GM19240 (cell line): Measurements from ENCODE around the gene BAZ2A.

Experiments
- DNase-seq: peaks from one replicate; pipeline ENCODE4 v3.0.0; 2011; ENCODE audit warnings: low spot score; ENCODE audit not compliant: insufficient read length

Gene BAZ2A

DNA sequence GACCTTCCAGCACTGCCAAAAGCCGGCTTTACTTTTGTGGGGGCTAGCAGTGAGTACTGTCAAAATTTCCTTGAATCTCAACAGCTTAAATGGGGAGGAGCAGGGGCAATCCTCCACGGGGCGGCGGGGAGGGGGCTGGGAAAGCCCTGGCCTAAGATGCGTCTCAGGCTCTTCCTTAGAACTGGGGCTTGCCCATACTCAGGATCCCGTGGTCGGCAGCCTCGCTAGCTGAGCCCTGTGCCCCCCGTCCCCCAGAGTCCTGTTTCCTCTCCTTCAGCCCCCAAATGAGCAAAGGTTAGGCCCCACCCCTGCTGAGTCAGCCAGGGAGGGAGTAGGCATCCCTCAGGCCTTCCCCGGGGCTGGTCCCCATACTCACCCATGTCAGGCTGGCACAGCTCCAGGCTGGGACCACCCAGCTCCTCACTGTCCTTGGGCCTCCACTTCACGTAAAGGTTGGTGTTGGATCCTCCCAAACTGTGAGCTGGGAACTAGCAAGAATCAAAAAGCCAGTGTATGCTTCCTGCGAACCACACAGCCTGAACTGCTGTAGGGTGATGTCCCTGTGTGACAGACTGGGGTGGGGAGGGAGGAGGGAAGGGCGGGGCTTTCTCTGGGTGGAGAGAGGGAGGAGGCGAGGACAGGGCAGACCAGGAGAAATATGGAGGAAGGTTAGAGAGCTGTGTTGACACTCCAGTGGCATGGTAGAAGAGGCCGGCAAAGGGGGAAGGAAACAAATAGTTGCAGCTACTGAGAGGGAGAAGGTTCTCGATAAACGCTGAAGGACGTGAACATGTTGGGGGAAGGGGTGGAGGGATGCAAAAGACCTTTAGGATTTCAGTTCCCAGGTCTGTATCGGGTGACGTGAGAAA is 5.9 kb upstream of the BAZ2A start:
- DNase-seq = peak; percentile 53

DNA sequence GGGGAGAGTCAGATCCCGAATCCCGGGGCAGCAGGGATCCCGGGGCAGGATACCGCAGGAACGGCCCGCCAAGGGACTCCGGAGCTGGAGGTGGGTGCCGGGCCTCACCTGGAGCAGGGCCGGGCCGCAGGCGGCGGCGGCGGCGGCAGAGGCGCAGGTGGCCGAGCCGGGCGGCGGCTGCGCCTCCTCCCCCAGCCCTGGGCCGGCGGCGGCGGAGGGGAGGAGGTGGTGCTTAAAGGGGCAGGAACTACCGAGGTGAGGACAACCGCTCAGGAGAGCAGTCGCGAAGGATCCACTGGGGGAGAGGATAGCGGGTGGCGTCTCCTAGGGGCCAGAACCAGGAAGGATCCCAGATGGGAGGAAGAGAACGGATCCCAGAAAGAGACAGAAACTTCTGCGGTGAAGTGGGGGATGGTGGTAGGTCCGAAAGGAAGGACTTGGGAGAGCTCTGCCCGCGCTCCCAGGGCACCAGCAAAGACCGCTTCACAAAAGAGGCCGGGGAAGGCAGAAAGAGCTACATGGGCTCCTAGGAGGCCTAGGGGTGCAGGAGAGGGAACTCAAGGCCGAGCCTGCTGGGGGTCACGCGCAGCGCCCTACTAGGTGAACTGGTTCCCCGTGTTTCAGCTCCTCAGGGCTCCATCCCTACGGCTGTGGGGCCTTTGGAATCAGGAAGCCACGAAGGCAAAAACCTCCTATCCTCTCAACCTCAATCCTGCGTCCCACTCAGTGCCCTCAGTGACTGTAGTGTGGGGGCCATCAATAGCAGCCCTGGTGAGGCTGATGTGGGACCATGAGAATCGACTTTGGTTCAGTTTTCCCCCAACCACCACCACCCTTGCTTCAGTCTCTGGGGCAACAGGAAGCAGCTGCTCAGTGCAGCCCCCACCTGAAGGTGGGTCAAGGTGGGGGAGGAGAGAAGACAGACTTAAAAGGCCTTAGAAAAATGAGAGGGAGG is 5.0 kb upstream of the BAZ2A start:
- no peak for DNase-seq

DNA sequence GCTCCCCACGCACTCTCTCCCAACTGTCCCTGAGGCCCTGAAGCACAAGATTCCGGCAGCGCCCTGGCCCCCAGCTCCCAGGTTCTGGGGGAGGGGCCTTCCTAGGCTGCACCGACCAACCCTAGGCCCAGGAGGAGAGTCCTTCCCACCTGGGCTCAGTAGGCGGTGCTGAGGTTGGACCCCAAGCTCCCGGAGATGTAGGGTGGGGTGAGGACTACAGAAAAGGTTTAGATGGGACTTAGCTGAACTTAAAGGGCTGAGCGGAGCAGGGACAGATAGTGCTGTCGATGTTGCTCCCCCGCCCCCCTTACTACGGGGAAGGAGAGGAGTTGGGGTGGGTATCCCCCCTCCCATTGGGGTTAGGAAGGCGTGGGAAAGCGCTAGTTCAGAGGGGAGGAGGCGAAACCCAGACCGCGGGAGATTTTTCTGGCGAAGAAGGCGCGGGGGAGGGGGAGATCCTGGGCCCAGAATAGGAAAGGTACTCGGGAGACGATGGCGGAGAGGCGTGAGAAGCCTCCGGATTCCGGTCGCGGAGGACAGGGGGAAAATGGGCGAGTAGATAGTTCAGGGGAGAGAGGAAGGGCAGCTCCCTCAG is 4.2 kb upstream of the BAZ2A start:
- DNase-seq = no peak

DNA sequence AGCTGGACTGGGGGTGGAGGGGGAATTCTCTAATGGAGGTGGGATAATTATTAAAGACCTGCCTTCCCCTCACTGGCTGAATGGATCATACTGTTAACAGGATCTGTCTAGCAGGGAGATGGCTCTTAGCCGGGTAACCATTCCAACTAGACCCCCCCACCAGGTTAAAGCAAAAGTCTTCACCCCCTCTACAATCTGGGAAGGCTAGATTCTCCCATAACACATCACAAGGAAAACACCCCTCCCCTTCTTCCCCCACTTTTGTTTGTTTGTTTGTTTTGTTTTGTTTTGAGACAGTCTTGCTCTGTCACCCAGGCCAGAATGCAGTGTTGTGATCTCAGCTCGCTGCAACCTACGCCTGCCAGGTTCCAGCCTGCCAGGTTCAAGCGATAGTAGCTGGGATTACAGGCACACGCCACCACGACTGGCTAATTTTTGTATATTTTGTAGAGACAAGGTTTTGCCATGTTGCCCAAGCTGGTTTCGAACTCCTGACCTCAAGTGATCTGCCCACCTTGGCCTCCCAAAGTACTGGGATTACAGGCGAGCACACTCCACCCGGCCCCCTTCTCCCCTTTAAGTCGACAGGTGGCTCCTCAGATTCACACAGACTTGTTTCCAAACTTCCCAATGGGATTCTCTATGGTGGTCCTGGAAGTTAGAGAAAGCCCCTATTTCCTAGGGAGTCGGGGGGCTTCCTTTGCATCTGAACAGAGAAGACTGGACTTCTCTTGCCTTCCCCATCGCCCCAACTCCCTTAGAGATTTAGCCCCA is 3.5 kb upstream of the BAZ2A start:
- DNase-seq = no peak

DNA sequence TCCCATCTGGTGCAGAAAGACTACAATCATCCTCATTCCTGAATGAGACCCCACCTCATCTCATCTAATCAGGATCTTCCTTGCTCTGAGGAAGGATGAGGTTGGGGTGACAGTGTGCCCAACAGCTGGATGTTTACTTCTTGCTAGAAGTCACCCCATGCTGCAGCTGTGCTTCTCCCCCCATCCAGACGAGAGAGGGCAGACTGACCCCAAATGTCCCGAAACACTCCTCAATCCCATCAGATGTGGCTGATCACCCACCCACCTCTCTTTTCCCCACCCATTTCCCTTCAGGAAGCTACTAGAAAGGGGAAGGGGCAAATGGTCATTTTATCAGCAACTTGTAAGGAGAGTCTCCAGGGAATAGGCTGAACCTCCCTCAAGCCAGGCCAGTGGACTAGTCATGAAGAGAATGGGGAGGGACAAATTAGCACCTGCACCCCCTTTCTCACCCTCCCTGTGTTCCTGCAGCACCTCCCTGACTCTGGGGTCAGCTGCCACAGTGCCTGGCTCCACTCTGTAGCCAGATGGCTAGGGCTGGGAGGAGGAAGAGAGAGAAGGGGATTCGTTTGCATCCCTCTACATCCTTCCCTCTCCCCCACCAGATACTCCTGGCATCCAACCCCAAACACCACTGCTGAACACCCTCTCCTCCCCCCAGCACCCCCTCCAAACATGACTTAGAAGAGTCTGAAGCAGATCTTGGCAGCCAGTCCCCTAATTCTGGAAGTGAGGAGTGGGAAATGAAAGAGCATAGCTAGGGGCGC is 2.8 kb upstream of the BAZ2A start:
- no peak for DNase-seq

DNA sequence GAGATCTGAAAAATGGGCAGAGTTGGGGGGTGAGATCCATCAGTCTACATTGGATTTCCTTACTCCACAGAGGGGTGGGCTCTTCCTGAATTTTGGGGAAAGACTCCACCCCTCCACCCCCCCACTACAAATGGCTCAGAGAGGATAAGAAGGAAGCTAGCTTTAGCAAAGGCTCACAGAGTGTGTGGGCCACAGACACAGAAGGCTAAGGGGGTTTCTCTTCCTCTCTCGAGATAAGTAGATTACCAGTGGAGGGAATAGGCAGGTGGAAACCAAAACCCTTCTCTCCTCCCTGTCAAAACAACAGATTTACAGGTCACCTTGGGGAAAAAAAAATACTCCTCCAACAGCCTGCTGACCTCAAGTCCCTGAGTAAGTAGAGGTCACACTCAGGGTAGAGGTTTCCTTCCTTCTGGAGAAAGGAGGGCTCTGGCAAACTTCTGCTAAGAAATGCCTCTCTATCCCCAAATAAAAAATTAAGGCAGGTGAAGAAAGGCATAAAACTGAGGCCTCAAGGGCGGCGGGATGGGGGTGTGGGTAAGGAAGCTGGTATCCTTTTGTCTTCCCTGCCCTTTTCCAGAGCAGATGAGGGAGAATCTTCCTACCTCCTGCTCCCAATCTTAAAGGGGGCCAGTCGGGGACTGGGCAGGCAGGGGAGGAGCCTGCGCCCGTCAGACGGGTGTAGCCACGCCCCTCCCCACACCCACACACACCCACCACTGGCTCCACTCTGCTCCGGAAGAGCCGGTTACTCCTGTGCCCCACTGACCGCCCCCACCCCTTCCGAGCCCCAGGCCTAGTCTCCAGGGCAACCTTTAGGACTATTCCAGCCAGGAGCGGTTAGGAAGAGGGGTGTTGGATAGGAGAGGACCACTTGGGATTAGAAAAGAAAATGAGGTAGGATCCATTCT is 1.9 kb upstream of the BAZ2A start:
- peak; percentile 45 for DNase-seq

DNA sequence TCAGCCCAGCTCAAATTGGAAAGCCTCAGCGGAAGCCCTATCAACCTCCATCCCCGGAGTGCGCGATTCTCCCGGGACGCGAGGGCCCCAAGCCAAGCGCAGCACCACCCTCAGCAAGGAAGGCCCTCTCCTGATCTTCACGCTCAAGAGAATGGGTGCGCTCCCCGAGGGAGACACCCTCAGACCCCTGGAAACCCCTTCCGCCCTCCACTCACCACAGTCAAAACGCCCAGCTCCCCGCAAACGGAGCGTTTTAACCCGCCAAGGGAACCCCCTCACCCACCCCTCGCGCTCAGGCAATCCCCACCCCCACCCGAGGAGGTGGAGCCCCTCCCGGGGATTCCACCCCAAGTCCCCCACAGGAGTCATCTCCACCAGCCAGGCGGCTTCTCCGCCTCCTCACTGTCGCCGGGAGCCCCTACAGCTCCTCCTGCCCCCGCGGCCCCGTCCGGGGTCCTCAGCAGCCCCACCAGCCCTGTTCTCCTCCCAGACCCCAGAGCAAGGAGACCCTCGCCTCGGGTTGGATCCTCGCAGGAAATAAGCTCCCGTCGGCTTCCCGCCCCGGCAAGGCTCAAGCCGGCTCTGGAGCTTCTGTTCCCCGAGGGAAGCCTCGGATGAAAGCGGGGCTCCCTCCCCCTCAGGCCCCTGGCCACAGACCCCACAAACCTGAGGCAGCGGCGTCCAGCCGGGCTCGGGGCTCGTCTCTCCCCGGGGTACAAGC is 507 bp downstream of the BAZ2A start:
- DNase-seq = no peak

DNA sequence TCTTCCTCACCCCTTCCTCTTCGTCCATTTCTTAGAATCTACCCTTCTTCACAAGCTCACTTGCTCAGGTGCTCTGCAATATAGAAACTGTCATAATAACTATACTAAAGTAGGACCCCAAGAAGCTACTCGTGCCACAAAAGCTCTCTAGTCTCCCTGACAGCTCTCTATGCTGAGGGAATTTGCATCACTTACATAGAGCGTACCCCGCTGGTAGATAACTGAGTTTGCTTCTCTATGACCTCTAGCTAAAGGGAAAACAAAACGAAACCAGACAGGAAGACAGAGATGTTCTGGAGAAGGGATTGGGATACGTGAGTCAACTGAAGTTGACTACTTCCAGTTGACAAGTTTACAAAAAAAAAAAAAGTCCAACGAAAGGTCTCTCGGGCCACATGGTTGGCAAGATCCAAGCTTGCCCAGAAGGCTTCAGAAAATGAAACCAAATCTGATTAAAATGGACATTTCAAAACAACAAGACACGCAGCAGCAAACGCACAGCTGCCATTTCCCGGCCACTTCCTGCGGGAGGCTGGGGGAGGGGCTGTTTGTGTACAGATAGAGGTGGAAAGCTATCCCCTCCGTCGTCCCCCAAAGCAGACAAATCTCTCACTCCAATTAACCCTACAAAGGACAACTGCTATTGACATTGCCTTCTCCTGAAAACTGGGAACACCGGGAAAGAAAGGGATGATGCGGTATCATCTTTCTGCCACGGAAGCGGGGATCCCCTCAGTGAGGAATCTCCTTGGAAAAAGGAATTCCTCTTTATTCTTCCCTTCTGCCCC is 1.3 kb downstream of the BAZ2A start:
- peak; percentile 31 for DNase-seq

DNA sequence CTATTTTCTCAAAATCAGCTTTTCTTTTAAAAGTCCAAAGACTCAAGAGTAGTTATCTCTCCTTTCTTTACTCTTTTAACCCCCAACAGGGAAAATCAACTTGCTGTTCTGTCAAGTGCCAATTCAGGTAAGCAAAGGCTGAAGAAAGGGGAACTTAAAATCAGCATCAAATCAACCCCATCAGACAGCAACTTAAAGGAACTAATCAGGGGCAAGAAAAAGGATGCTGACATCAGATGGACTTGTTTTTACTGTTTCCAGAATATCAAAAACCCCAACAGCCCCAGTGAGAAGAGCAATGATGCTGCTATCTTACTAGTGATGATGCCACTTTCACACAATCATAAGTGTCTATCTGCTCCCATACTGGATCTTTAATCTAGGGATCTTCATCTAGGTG is 3.4 kb downstream of the BAZ2A start:
- DNase-seq = no peak

DNA sequence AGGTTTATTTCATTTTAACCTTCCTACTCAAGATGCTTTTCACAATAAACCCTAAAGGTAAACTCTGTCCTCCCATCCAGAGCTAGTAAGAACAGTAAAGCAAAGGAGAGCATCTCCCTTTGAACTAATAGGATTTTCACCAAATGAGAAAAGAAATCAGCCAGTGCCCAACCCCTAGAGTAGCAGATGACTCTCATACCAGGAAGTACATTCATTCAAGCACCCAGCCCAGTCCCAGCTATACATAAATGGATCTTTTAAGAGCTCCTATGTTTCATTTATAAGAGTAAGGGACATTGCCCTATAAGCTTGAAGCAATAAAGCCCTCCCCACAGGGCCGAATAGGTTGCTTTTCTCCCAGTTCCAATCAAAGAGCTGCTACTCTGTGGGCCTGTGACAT is 7.6 kb downstream of the BAZ2A start:
- DNase-seq = no peak

DNA sequence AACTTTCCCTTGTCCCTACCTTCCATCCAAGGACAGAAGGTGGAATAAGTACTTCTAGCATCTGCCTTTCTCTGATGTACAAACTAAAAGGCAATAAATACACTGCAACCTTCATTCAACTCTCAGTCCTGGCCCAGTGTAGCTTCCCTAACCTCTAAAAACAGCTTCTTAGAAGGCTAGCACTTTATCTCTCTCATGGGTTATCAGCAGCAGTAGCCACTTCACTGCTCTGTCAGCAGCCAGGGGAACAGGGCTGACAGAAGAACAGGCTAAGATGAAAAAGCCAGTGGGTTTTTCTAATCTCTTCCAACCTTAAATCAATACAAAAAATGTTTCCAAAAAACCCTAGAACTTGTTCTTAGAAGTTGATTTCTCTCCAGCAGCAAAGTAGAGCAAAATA is 13.2 kb downstream of the BAZ2A start:
- DNase-seq = no peak

DNA sequence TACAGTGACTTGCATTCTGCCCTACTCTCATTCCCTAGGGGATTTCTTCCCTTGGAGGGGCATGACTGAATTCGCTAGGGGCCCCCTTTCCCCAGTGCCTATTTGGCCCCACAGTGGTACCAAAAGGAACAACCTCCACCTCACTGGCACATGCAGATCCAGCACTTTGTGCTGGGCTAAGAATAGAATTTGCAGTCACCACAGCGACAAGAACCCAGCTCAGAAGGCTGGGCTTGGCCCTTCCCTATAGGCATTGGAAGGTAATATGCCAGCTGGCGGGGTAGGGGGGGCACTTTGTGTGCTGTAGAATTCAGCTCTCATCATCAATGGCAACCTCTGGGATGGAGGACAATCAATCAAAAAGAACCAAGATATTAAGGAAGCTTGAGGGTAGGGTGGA is 13.9 kb downstream of the BAZ2A start:
- DNase-seq = no peak

DNA sequence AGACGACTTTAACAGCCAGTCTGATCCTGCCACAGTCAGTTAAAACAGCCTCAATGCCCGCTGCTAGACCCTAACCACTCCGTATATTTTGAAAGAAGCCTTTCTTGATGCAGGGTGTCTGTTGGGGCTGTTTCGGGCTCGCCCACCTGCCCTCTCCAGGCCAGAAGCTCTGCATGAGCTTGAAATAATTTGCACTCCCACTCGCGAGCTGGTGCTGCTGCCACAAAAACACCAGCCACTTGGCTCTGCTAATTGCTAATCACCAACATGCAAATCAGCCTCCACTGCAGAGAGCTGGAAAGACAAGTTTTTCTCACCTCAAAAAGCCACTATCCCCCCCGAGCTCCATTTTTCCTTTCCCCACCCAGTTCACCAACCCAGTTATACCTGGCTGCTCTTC is 15.5 kb downstream of the BAZ2A start:
- no peak for DNase-seq

DNA sequence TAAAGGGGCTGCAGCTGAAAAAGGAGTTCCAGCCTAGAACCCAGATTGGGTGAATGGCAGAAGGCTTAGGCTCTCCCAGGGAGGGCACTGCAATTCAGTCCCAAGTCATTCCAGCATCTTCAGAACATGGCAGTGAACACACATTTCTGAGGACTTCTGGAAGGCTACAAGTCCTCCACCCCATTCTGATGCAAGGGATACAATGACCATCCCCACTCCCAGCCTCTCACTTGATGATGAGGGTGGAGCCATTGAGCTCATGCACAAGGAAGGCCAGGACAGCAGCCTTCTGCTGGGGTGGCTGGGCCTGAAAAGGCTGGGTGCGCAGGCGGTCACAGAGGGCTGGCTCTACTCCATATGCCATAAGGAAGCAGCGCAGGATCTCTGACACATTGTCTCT is 25.8 kb downstream of the BAZ2A start:
- no peak for DNase-seq

DNA sequence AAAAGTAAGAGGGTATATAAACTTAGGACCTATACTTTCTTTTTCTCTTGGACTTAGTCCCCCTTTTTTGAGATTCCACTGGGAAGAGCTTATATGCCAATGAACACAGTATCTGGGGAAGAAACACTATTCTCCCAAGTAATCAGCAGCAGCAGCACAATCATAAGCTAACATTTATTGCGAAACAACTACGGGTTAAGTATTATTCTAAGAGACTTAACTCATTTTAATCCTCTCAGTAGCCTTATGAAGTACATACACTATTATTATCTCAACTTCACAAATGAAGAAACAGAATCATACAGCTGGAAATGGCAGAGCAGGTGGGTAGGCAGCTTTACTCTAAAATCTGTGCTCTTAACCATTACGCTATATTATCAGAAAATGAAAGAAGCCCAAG is 27.9 kb downstream of the BAZ2A start:
- DNase-seq = no peak

DNA sequence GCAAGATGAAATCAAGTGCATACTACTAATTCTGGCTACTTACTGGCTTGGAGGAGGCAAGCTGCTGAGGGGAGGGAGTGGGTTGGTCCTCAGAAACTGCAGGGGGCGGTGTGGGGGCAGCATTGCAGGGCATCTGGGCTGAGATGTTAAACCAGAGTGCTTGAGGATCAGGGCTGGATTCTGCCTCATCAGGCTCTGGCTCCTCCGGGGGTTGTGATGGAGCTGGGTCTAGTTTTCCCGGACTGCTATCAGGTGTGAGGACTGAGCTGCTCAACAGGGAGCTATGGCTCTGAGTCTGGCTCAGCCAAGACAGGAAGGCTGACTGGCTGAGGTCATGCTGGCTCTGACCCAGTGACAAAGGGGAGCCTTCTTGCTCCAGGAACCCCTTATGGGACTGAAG is 28.6 kb downstream of the BAZ2A start:
- DNase-seq = no peak

DNA sequence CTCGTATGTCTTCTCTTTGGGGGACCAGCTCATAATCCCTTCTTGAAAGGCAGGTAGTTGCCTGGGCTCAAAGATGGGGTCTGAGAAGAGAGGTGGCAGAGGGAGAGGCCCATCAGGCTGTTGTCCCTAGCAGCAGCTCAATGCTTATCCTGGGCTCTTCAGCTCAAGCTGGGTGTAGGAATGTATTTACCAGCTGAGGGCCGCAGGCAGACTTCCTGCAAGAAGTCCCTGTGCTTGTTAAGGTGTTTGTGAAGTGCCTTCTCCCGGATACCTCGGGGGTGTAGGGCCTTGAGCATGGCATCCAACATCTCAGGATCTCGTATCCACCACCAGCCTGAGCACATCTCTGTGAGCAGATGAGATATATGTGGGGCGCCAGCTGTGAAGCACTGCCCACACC is 29.4 kb downstream of the BAZ2A start:
- no peak for DNase-seq

DNA sequence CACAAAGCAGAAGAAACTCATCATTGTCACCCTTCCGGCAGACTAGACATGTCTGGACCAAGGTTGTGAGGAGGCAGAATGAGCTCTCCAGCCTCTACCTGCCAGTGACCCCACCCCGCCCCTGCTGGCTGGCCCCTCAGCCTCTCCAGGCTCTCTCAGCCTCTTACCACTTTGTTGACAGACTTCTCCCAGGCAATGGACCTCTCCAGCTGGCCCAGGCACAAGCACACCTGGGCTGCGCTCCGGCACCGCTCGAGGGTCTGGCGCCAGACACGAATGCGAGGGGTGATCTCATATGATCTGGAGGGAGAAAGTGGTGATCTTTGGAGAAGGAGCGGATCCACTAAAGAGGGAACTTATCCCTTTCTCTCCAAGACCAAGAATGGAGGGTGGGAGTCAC is 30.3 kb downstream of the BAZ2A start:
- no peak for DNase-seq
